Suprapubic skin (tissue), 2 donors: ENCODE measurements around the gene SAMD4B.

Source experiments
- EP300 ChIP-seq: sonication (generic); formaldehyde crosslinking; IDR thresholded peaks from one replicate; pipeline ENCODE4 v1.6.1; 2017; ENCODE audit warnings: antibody characterized with exemption
- POLR2A ChIP-seq, 2 donors: fragments of 450-650 bp; IDR thresholded peaks; one replicate each; pipeline ENCODE4 v1.6.1; 2017; ENCODE audit warnings: antibody characterized with exemption in 2 of 2, mild to moderate bottlenecking in 2 of 2, moderate library complexity in 2 of 2

DNA sequence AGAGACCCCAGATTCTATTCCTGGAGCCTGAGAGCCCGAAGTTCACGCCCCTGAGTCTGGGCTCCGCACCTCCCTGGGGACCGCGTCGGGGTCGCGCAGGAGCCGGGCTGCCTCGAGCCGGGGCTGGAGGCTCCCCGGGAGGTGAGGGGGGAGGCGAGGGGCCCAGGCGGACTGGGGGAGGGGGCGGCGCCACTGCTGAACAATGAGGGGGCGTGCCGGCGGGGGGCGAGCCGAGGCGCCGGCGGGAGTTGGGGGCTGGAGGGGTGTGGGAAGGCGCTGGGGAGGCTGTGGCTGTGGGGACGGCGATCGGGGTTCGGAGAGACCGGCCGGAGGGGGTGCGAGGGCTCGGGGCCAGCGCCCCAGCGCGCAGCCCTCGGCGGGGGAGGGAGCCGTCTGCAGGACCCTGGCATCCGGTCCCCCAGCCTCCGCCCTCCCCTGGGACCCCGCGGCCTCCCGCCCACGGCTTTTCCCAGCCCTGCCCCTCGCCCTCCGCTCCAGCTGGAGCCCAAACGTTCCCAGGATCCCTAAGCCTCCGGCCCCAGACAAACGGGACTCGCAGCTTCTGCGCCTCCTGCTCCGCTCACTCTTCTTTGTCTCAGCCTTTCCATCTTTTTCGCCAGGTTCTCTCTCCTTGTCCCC lies 71.2 kb downstream of the SAMD4B start:
- TF ChIP-seq POLR2A (IDR thresholded peaks at IDR 0.05) (no peak), EP300 (no peak)
